NCI-H526 treated with DMSO at 0.1 percent for 48 hours (cell line): Measurements from ENCODE around the gene MAPK14.

Experiments used
- DNase-seq: peaks from one replicate; lab custom pipeline; 2025; lab: John Stamatoyannopoulos, UW

MAPK14 gene

DNA sequence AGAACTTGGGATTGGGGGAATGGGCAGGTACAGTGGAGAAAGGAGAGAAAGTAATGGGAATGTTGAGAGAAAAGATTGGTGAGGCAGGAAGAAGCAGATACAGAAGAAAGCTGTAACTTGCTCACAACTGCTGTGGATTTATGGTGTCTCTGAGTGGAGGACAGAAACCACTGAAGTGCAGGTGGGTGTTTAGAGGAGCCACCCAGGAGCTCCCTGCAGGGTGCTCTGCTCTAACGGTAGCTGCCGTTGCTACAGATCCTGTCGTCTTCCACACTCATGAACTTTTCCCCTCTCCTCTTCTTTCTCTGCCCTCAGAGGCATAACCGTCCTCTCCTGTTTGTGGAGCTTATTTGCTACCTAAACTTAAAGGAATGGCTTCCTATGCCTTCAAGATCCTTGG is 75.2 kb downstream of the MAPK14 start:
- DNase-seq, result no peak

- no peak for DNase-seq
Measured at GRCh38 chr6:36104836-36105235, 77.2 kb downstream of the MAPK14 start.

GRCh38 chr6:36109092-36109491 is 81.5 kb downstream of the MAPK14 start:
- no peak for DNase-seq

- no peak for DNase-seq
Measured at GRCh38 chr6:36110050-36110449, 82.4 kb downstream of the MAPK14 start.

DNA sequence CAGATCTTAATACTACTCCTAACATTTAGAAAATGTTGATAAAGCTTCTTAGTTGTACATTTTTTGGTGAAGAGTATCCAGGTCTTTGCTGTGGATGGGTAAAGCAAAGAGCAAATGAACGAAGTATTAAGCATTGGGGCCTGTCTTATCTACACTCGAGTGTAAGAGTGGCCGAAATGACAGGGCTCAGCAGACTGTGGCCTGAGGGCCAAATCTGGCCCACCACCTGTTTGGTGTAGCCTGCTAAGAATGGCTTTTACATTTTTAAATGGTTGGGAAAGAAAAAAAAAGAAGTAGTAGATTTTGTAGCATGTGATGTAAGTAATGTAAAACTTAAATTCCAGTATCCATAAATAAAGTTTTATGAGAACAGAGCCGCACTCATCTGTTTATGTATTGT is 83.3 kb downstream of the MAPK14 start:
- no peak for DNase-seq

DNA sequence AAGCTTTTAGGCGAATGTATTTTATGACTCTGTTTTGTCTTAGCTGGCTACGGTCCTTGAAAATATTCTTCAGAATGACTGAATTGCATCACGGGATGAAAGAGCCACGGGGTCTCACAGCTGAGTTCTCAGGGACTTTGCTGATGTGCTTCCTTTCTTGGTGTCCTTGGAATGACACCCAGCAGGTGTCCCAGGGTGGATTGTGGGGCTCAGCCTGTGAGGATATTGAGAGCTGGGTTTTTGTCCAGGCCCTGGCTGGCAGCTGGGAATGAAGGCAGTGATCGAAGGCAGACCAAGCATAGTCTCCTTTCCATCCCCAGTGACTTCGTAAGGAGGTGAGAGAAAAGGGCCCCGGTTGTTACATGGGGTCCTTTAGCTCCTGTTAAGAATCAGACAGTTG is 83.9 kb downstream of the MAPK14 start:
- no peak for DNase-seq

DNA sequence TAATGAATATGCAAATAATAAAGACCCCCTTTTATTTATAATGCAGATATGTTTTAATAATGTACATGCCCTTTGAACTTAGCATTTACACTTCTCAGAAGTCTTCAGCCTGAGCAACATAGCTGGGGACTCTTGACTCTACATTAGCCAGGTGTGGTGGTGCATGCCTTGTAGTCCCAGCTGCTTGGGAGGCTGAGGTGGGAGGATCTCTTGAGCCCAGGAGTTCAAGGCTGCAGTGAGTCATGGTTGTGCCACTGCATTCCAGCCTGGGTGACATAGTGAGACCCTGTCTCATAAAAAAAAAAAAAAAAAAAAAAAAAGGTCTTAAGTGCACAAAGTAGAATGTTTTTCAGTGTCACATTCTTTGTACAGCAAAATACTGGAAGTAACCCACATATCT is 85.4 kb downstream of the MAPK14 start:
- DNase-seq, result no peak

DNA sequence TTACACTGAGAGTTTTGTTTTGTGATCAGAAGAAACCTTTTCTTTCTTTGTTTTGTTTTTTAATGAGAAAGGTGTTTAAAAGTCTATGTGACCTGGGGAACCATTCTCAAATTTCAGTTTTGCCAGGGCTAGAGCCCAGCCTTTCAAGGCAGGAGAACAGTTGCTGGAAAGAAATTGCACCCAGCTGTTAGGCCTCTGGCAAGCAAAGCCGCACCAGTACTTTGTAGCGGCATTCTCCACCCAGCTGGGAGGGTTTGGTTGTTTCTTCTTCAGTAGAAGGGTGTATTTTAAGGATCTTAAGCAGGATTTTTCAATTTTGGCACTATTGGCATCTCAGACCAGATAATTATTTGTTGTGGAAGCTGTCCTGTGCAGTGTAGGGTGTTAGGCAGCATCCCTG is 86.1 kb downstream of the MAPK14 start:
- no peak for DNase-seq

DNA sequence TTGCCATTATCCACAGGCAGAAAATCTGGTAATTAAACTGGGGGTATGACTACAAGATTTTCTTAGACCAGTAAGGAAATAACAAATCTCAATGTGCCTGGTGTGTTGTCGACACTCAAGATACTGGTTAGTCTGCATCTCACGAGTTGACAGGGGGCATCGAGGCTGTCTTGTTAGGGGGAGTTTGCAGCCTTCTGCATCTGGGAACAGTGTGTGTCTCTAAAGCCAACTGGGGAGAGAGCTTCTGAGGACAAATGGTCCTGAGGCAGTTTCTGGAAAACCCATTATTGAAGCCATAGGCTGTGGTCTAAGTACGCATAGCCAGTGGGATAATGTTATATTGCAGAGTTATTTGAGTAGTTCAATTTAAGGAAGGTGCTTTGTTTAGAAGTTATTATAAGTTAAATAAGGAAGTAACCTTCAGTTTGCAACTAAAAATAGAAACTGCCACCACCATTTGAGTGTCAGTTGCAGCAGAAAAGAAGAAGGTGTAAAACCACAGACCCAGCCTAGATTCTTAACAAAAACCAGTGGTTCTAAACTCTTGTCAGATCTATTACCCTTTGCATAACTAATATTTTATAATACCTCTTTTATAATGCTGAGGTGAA is 87.3 kb downstream of the MAPK14 start:
- DNase-seq, result no peak

DNA sequence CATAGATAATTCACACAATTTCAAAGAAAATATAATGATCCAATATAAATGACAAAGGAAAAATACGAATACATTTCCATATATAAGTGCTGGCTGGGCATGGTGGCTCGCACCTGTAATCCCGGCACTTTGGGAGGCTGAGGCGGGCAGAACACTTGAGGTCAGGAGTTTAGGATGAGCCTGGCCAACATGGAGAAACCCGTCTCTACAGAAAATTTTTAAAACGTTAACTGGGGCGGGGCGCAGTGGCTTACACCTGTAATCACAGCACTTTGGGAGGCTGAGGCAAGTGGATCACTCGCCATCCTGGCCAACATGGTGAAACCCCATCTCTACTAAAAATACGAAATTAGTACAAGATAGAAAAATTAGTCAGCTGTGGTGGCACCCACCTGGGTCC is 87.8 kb downstream of the MAPK14 start:
- no peak for DNase-seq

- no peak for DNase-seq
Measured at GRCh38 chr6:36116066-36116864, 88.7 kb downstream of the MAPK14 start.

DNA sequence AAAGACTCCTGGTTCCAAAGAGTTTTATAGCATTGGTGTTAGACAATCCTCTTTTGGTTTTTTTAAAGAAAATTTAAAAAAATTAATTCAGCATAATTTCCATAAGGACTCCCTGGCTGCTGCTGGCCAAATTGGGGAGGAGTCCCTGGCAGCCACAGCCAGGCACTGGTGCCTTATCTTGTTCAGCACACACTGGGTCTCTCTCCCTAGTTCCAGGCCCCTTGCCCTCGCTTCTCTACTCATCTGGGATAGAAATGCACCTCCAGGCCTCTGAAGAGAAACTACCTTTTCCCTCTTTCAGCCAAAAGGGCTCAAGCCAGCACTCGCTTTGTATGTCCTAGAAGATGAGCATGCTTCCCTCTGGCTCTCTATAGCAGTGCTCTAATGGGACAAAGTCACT is 89.3 kb downstream of the MAPK14 start:
- DNase-seq, result no peak

GRCh38 chr6:36117658-36118549 is 90.3 kb downstream of the MAPK14 start:
- no peak for DNase-seq

GRCh38 chr6:36118550-36119107 is 91.0 kb downstream of the MAPK14 start:
- no peak for DNase-seq

DNA sequence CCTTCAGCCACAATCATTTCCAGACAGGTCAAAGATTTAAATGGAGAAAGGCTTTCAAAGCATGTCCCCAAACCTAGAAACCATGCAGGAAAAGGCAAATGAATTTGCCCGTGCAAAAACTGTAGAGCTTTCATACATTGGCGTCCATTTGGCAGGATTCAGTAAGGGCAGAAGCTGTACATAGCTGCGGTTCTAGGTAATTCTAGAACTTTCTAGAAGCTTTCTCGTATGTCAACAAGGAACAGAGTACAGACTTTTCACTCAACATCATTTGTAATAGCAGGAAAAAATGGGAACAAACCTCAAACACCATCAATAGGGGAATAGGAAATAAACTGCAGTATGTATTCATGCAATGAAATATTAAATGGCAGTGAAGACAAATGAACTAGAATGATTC is 91.6 kb downstream of the MAPK14 start:
- DNase-seq, result no peak

- no peak for DNase-seq
Measured at GRCh38 chr6:36120018-36120417, 92.4 kb downstream of the MAPK14 start.

DNA sequence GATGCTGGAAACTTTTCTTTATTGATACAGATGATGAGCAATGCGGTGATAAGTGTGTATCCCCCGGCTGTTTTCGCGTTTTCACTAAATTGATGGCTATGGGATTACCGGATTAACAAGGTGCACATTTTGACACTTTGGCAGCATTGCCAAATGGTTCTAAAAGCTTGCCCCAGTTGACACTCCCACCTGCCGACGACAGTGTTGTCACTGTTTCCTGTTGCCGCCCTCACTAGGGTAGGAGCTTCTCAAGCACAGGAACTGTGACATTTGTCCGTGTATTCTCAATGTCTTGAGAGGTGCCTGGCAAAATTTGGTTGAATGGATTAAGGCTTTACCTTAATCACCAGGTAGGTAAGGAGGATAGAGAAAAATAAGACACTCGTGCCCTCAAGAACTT is 92.9 kb downstream of the MAPK14 start:
- DNase-seq, result no peak

- DNase-seq, result no peak
Measured at GRCh38 chr6:36120979-36121786, 93.6 kb downstream of the MAPK14 start.

DNA sequence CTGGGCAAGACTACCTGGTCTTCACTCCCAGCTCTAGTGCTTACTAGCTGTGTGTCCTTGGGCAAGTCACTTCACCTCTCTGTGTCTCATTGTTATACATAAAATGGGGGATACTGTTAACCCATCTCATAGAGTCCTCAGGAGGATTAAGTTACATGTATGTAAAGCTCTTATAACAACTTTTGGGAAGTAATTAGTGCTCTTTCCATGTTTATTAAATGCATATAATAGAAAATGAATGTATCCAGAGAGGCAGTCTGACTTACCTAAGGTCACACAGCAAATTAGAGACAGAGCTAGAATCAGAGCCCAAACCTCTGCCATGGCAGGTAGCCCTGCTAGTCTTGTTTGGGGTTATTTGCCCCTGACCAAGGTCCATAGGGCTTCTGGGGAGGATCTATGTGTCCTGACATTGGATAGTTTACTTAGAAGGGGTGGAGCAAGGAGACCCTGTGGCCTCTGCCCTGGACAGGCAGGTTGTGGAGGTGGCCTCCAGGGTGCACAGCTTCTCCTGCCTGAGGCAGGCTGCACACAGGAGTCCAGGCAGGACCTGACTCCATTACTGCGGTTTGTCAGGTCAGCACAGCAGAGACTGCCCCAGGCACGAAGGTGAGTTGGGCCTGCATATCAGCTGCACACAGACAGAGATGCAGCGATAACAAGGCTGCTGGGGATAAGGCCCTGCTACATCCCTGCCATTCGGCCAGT is 94.3 kb downstream of the MAPK14 start:
- DNase-seq, result no peak

DNA sequence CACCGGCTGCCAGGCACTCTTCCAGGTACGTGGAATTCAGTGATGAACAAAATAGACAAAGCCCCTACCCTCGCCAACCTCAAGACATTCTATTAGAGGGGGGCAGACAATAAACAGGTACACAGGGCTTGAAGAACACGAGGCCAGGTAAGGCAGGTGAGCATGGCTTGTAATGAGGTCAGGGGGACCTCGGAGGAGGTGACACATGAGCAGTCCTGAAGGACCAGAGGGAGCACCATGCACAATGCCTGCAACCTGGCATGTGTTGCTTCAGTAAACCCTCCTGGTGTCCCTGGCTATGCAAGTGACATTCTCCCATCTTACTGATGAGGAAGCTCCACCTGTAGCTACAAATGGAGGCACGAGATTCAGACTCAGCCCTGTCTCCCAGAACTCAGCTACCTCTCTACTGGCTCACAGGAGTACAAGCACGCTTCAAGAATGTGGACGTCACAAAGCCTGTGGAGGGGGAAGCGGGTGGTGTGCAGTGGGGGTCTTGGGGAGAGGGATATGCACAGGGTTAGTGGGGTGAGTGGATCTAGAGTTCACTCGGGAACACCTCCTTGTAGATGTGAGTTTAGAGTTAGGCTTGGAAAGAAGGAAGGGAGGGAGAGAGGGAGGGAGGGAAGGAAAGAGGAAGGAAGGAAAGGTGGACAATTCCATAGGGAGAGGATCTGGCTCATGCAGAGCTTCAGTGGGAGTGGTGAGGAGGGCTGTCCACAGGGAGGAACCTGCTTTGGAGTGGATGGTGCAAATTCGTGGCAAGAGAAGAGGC is 95.1 kb downstream of the MAPK14 start:
- DNase-seq, result no peak
